PC-9 (cell line): ENCODE data around the gene NDE1. TPM values are rescaled to one million over a fixed set of nuclear protein-coding genes. Genes with fewer than 3 reads are reported as not detected.

Experiments used
- BruUV-seq: library from RNA; stranded (reverse); fragments of 400-500 nt; replicated peaks from 2 replicates; lab custom pipeline; 2021; lab: Mats Ljungman, UMichigan
- CTCF ChIA-PET: fragments of 300-600 bp; sonication (Branson Sonifier 250); formaldehyde crosslinking; loops from one replicate; lab custom pipeline; 2022; ENCODE audit warnings: antibody characterized with exemption; lab: Charles Lee
- POLR2A ChIA-PET: fragments of 300-600 bp; sonication (Branson Sonifier 250); formaldehyde crosslinking; loops from one replicate; lab custom pipeline; 2022; ENCODE audit warnings: antibody characterized with exemption; ENCODE audit not compliant: unreplicated experiment; lab: Charles Lee
- DNase-seq, 2 experiments: peaks; one replicate each; pipeline versions ENCODE4 v3.0.0 to v3.0.0-alpha.2; 2015 to 2022; ENCODE audit warnings: mixed read lengths in 1 of 2
- H2AFZ ChIP-seq: fragments of 200-600 bp; sonication (generic); 2 replicates; pipeline ENCODE4 v1.8.1; 2017; ENCODE audit warnings: antibody characterized with exemption
- H3F3A ChIP-seq: fragments of 200-600 bp; sonication (generic); 2 replicates; pipeline ENCODE4 v1.8.1; 2017; ENCODE audit warnings: antibody characterized with exemption, mild to moderate bottlenecking, low read depth; ENCODE audit not compliant: insufficient read depth
- H3K27ac ChIP-seq: fragments of 200-600 bp; sonication (generic); 2 replicates; pipeline ENCODE4 v1.6.1; 2016; ENCODE audit warnings: mixed run types
- H3K27me3 ChIP-seq: fragments of 200-600 bp; sonication (generic); 2 replicates; pipeline ENCODE4 v1.6.1; 2016; ENCODE audit warnings: low read depth, mixed run types; ENCODE audit not compliant: insufficient read depth
- H3K36me3 ChIP-seq: fragments of 200-600 bp; sonication (generic); 2 replicates; pipeline ENCODE4 v1.6.1; 2016; ENCODE audit warnings: low read depth, mixed run types
- H3K4me1 ChIP-seq: fragments of 200-600 bp; sonication (generic); replicated peaks from 2 replicates; pipeline ENCODE4 v1.6.1; 2016; ENCODE audit warnings: mixed run types; ENCODE audit not compliant: insufficient read depth
- H3K4me2 ChIP-seq: fragments of 200-600 bp; sonication (generic); 2 replicates; pipeline ENCODE4 v1.6.1; 2017; ENCODE audit warnings: mixed run types
- H3K4me3 ChIP-seq: fragments of 200-600 bp; sonication (generic); 2 replicates; pipeline ENCODE4 v1.6.1; 2016; ENCODE audit warnings: mixed run types
- H3K79me2 ChIP-seq: fragments of 200-600 bp; sonication (generic); 2 replicates; pipeline ENCODE4 v1.6.1; 2017; ENCODE audit warnings: low read depth, mixed run types
- H3K9me2 ChIP-seq: fragments of 200-600 bp; sonication (generic); 2 replicates; pipeline ENCODE4 v1.8.1; 2017; ENCODE audit warnings: mild to moderate bottlenecking; ENCODE audit not compliant: insufficient read depth
- H3K9me3 ChIP-seq: fragments of 200-600 bp; sonication (generic); 2 replicates; pipeline ENCODE4 v1.8.1; 2016; ENCODE audit warnings: low read depth; ENCODE audit not compliant: insufficient read depth
- H4K20me1 ChIP-seq: fragments of 200-600 bp; sonication (generic); 2 replicates; pipeline ENCODE4 v1.8.1; 2017; ENCODE audit not compliant: insufficient read depth
- EZH2 ChIP-seq: fragments of 200-600 bp; sonication (generic); IDR thresholded peaks from 2 replicates; pipeline ENCODE4 v1.8.0; 2017; ENCODE audit warnings: antibody characterized with exemption, low read depth
- intact Hi-C: fragments of 100-400 bp; cut with micrococcal nuclease; formaldehyde crosslinking; loops from one replicate; pipeline ENCODE4 v1.10.0; 2022; ENCODE audit not compliant: unreplicated experiment
- total RNA-seq: library from RNA; stranded (reverse); gene quantifications from 2 replicates; pipeline ENCODE4 v1.2.3, GENCODE V29; 2021
- TF ChIP-seq, protein P1 (sequence below): fragments of 200-600 bp; sonication (generic); conservative IDR thresholded peaks from 2 replicates; pipeline ENCODE4 v1.6.1; 2017; ENCODE audit warnings: mixed run types, antibody characterized with exemption, mild to moderate bottlenecking, moderate library complexity

NDE1 gene
- total RNA-seq, 1 experiment from 2014 or later = 119 TPM

DNA sequence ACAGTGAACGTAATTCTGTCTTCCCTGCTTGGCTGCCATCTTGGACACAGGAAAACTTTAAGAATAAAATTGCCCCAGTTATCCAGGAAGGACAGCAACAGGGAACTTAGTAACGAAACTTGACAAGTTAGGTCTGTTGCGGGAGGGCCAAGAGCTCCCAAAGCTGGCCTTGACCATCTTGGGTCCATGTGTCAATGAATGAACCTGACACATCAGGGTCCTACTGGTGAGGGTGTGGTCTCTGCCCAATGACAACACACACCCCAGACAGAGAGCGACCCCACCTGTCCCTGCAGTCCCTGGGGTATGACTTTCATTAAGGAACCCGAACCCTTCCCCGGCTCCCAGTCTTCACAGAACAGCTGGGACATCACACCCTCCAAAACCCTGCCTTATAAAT is 96.3 kb downstream of the NDE1 start:
- ChIA-PET CTCF (no interaction called here), POLR2A (no interaction called here)
- Histone ChIP-seq H3K4me3 (no peak overlapping the region), H3K27me3 (no peaks in the 10 kb centered on the region), H4K20me1 (no peaks in the 10 kb centered on the region), H3K9me3 (no peaks in the 10 kb centered on the region), H2AFZ (no peak overlapping the region), H3F3A (no peaks in the 10 kb centered on the region), H3K4me1 (no peaks in the 10 kb centered on the region), H3K9me2 (no peaks in the 10 kb centered on the region), H3K27ac (no peak overlapping the region), H3K4me2 (no peak overlapping the region), H3K79me2 (no peaks in the 10 kb centered on the region), H3K36me3 (no peaks in the 10 kb centered on the region)
- TF ChIP-seq, protein P1, sequence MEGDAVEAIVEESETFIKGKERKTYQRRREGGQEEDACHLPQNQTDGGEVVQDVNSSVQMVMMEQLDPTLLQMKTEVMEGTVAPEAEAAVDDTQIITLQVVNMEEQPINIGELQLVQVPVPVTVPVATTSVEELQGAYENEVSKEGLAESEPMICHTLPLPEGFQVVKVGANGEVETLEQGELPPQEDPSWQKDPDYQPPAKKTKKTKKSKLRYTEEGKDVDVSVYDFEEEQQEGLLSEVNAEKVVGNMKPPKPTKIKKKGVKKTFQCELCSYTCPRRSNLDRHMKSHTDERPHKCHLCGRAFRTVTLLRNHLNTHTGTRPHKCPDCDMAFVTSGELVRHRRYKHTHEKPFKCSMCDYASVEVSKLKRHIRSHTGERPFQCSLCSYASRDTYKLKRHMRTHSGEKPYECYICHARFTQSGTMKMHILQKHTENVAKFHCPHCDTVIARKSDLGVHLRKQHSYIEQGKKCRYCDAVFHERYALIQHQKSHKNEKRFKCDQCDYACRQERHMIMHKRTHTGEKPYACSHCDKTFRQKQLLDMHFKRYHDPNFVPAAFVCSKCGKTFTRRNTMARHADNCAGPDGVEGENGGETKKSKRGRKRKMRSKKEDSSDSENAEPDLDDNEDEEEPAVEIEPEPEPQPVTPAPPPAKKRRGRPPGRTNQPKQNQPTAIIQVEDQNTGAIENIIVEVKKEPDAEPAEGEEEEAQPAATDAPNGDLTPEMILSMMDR = no peak
- no peak for TF ChIP-seq EZH2
- BruUV-seq = no TSS peak
- DNase-seq = no peak
- intact Hi-C loops = no loop called here

DNA sequence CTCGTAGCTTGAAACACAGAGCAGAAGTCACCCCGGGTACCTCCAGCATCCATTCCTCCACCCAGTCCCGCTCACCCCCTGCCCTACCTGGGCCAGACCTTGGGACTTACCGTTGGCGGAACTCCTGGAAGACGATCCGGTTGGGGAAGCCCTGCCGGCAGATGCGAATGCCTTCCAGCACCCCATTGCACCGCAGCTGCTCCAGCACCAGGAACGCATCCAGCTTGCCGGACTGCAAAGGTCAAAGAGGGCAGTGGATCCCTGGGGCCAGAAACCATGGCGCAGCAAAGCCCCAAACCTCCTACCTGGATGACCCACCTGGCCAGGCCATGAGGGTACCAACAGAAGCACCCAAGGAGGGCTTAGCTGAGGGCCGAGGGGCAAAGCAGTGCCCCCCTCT is 97.9 kb downstream of the NDE1 start:
- Histone ChIP-seq H3K9me2 (no peaks in the 10 kb centered on the region), H3K79me2 (no peaks in the 10 kb centered on the region), H2AFZ (no peak overlapping the region), H3K27ac (no peak overlapping the region), H3K36me3 (no peaks in the 10 kb centered on the region), H4K20me1 (no peaks in the 10 kb centered on the region), H3K4me1 (no peaks in the 10 kb centered on the region), H3K9me3 (no peaks in the 10 kb centered on the region), H3K4me2 (no peak overlapping the region), H3K27me3 (no peaks in the 10 kb centered on the region), H3F3A (no peaks in the 10 kb centered on the region), H3K4me3 (no peak overlapping the region)
- intact Hi-C loops = no loop called here
- no peak for DNase-seq
- CTCF ChIA-PET = no interaction called here
- no TSS peak for BruUV-seq
- POLR2A ChIA-PET = no interaction called here
- no peak for TF ChIP-seq EZH2
- TF ChIP-seq, protein P1 = no peak

DNA sequence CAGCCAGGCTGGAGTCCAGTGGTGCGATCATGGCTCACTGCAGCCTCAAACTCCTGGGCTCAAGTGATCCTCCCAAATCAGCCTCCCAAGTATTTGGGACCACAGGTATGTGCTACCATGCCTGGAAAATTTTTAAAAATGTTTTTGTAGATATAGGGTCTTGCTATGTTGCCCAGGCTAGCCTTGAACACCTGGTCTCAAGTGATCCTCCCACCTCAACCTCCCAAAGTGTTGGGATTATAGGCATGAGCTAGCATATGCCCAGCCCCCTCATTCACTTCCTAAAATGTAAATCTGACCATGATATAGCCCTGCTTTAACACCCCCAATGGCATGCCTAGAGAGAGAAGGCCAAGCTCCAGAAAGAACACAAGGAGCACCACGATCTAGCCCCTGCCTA is 98.6 kb downstream of the NDE1 start:
- Histone ChIP-seq H3K27ac (no peak overlapping the region), H2AFZ (no peak overlapping the region), H3K79me2 (no peaks in the 10 kb centered on the region), H3F3A (no peaks in the 10 kb centered on the region), H3K9me3 (no peaks in the 10 kb centered on the region), H3K9me2 (no peaks in the 10 kb centered on the region), H4K20me1 (no peaks in the 10 kb centered on the region), H3K4me1 (no peaks in the 10 kb centered on the region), H3K4me2 (no peak overlapping the region), H3K4me3 (no peak overlapping the region), H3K27me3 (no peaks in the 10 kb centered on the region), H3K36me3 (no peaks in the 10 kb centered on the region)
- TF ChIP-seq EZH2 = no peak
- TF ChIP-seq, protein P1 = no peak
- ChIA-PET CTCF (no interaction called here), POLR2A (no interaction called here)
- intact Hi-C loops = no loop called here
- no TSS peak for BruUV-seq
- DNase-seq = no peak
